Measurements from ENCODE around the gene LDLRAD3. TPM values are rescaled to one million over a fixed set of nuclear protein-coding genes. Genes with fewer than 3 reads are reported as not detected.

Gene LDLRAD3
- total RNA-seq, 1 experiment from 2014 or later, result 19.0 TPM

GRCh38 chr11:35964841-35965240 is 21.0 kb downstream of the LDLRAD3 start:
- no peak overlapping the region for H3K4me2 ChIP-seq (ENCODE audit: low read length)
- H3K9me3 ChIP-seq (ENCODE audit: control insufficient read depth in 1 of 2, insufficient read depth in 1 of 2, low read depth in 1 of 2, low read length in 2 of 2), result peaks cover 3 to 4% of the 10 kb centered on the region in 2 experiments; a peak in 1 of 4 replicates
- intact Hi-C loops (cut with micrococcal nuclease), result no loop called here
- H3K27ac ChIP-seq (ENCODE audit: low read depth, low read length), result no peak overlapping the region
- H3K4me1 ChIP-seq (ENCODE audit: control insufficient read depth in 1 of 2, insufficient read depth in 2 of 2, low read length in 2 of 2), result no peaks in the 10 kb centered on the region
- ATAC-seq, result no peak
- ChIA-PET CTCF (no interaction called here), RAD21 (ENCODE audit: low non-redundant PET in 1 of 2, low total read pairs in 2 of 2, uncharacterized antibody in 2 of 2, unreplicated experiment in 2 of 2) (no interaction called here), POLR2A (no interaction called here)
- H4K20me1 ChIP-seq (ENCODE audit: insufficient read depth), result no peaks in the 10 kb centered on the region
- no peak for TF ChIP-seq FOSL1 (IDR thresholded peaks at IDR 0.05; ENCODE audit: low read depth)
- no peak for TF ChIP-seq SP1 (IDR thresholded peaks at IDR 0.05; ENCODE audit: low read depth)
- TF ChIP-seq CTCF (IDR thresholded peaks at IDR 0.05 in 2 of 3, conservative IDR thresholded peaks at IDR 0.05 in 1 of 3; ENCODE audit: borderline replicate concordance in 1 of 3, insufficient read depth in 1 of 3, low read depth in 2 of 3, low read length in 2 of 3), result no peak
- TF ChIP-seq POLR2A (IDR thresholded peaks at IDR 0.05; ENCODE audit: borderline replicate concordance, extremely low read depth, insufficient read depth, insufficient read length), result no peak
- TF ChIP-seq ZFX (IDR thresholded peaks at IDR 0.05), result no peak
- TF ChIP-seq SRF (IDR thresholded peaks at IDR 0.05; ENCODE audit: low read depth), result no peak
- no peak for TF ChIP-seq POLR2AphosphoS5 (IDR thresholded peaks at IDR 0.05; ENCODE audit: low read depth, low read length)
- TF ChIP-seq EZH2phosphoT487 (IDR thresholded peaks at IDR 0.05; ENCODE audit: borderline replicate concordance), result no peak
- TF ChIP-seq, protein P1, sequence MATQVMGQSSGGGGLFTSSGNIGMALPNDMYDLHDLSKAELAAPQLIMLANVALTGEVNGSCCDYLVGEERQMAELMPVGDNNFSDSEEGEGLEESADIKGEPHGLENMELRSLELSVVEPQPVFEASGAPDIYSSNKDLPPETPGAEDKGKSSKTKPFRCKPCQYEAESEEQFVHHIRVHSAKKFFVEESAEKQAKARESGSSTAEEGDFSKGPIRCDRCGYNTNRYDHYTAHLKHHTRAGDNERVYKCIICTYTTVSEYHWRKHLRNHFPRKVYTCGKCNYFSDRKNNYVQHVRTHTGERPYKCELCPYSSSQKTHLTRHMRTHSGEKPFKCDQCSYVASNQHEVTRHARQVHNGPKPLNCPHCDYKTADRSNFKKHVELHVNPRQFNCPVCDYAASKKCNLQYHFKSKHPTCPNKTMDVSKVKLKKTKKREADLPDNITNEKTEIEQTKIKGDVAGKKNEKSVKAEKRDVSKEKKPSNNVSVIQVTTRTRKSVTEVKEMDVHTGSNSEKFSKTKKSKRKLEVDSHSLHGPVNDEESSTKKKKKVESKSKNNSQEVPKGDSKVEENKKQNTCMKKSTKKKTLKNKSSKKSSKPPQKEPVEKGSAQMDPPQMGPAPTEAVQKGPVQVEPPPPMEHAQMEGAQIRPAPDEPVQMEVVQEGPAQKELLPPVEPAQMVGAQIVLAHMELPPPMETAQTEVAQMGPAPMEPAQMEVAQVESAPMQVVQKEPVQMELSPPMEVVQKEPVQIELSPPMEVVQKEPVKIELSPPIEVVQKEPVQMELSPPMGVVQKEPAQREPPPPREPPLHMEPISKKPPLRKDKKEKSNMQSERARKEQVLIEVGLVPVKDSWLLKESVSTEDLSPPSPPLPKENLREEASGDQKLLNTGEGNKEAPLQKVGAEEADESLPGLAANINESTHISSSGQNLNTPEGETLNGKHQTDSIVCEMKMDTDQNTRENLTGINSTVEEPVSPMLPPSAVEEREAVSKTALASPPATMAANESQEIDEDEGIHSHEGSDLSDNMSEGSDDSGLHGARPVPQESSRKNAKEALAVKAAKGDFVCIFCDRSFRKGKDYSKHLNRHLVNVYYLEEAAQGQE (IDR thresholded peaks at IDR 0.05; ENCODE audit: low read depth), result no peak
- TF ChIP-seq YY1 (IDR thresholded peaks at IDR 0.05; ENCODE audit: extremely low read depth, insufficient replicate concordance, low read depth, low read length), result no peak
- no peak for TF ChIP-seq EZH2 (IDR thresholded peaks at IDR 0.05)
- TF ChIP-seq, protein P2, sequence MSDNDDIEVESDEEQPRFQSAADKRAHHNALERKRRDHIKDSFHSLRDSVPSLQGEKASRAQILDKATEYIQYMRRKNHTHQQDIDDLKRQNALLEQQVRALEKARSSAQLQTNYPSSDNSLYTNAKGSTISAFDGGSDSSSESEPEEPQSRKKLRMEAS (IDR thresholded peaks at IDR 0.05), result no peak
- TF ChIP-seq, protein P3, sequence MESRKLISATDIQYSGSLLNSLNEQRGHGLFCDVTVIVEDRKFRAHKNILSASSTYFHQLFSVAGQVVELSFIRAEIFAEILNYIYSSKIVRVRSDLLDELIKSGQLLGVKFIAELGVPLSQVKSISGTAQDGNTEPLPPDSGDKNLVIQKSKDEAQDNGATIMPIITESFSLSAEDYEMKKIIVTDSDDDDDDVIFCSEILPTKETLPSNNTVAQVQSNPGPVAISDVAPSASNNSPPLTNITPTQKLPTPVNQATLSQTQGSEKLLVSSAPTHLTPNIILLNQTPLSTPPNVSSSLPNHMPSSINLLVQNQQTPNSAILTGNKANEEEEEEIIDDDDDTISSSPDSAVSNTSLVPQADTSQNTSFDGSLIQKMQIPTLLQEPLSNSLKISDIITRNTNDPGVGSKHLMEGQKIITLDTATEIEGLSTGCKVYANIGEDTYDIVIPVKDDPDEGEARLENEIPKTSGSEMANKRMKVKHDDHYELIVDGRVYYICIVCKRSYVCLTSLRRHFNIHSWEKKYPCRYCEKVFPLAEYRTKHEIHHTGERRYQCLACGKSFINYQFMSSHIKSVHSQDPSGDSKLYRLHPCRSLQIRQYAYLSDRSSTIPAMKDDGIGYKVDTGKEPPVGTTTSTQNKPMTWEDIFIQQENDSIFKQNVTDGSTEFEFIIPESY (IDR thresholded peaks at IDR 0.05; ENCODE audit: extremely low read depth, insufficient replicate concordance, low read length), result no peak
- TF ChIP-seq RAD21 (IDR thresholded peaks at IDR 0.05; ENCODE audit: low read depth), result no peak
- no peak for TF ChIP-seq CBX3 (IDR thresholded peaks at IDR 0.05; ENCODE audit: low read depth)
- TF ChIP-seq CEBPB (IDR thresholded peaks at IDR 0.05; ENCODE audit: low read depth), result no peak
- no peak for TF ChIP-seq SIN3A (IDR thresholded peaks at IDR 0.05; ENCODE audit: low read depth)
- no peak for TF ChIP-seq EGR1 (IDR thresholded peaks at IDR 0.05; ENCODE audit: low read depth)
- H2AFZ ChIP-seq (ENCODE audit: low read depth, low read length, poor library complexity, severe bottlenecking), result no peak overlapping the region
- H3K27me3 ChIP-seq (ENCODE audit: insufficient read depth, low read length), result no peaks in the 10 kb centered on the region
- H3K9me2 ChIP-seq (ENCODE audit: insufficient read depth), result no peaks in the 10 kb centered on the region
- BruUV-seq (replicated peaks), result no TSS peak
- no peak for DNase-seq (ENCODE audit: low read depth, low spot score)
- H3K36me3 ChIP-seq (ENCODE audit: control insufficient read depth in 1 of 2, insufficient read depth in 2 of 2, low read length in 2 of 2), result no peaks in the 10 kb centered on the region
- H3K4me3 ChIP-seq (replicated peaks in 1 of 2; ENCODE audit: low read depth in 1 of 2, low read length in 2 of 2), result no peak overlapping the region
- H3K9ac ChIP-seq (ENCODE audit: low read length), result no peak overlapping the region
- H3K79me2 ChIP-seq (ENCODE audit: insufficient read depth, low read length), result peaks cover 42% of the 10 kb centered on the region
